Measurements from ENCODE around the gene NDUFAF7. TPM values are rescaled to one million over a fixed set of nuclear protein-coding genes. Genes with fewer than 3 reads are reported as not detected.
A peak's percentile ranks its signal among the peaks of the same experiment; 100 is the strongest.

Gene NDUFAF7
- total and polyA plus RNA-seq, 2 of the 13 experiments (the other 11 are each of a cell fraction or from before 2014, with no cell fraction given): 27.0 to 40.8 TPM

GRCh38 chr2:37231241-37232130 is at the start of gene NDUFAF7, which contains the start of gene CEBPZ (continued):
- TF ChIP-seq CHCHD3 (CRISPR knock-in tag; IDR thresholded peaks at IDR 0.05): no peak
- no peak for TF ChIP-seq NCOA5 (CRISPR knock-in tag; IDR thresholded peaks at IDR 0.05)
- TF ChIP-seq CEBPG (CRISPR knock-in tag; IDR thresholded peaks at IDR 0.05): peak; percentile 66
- TF ChIP-seq, protein P1, sequence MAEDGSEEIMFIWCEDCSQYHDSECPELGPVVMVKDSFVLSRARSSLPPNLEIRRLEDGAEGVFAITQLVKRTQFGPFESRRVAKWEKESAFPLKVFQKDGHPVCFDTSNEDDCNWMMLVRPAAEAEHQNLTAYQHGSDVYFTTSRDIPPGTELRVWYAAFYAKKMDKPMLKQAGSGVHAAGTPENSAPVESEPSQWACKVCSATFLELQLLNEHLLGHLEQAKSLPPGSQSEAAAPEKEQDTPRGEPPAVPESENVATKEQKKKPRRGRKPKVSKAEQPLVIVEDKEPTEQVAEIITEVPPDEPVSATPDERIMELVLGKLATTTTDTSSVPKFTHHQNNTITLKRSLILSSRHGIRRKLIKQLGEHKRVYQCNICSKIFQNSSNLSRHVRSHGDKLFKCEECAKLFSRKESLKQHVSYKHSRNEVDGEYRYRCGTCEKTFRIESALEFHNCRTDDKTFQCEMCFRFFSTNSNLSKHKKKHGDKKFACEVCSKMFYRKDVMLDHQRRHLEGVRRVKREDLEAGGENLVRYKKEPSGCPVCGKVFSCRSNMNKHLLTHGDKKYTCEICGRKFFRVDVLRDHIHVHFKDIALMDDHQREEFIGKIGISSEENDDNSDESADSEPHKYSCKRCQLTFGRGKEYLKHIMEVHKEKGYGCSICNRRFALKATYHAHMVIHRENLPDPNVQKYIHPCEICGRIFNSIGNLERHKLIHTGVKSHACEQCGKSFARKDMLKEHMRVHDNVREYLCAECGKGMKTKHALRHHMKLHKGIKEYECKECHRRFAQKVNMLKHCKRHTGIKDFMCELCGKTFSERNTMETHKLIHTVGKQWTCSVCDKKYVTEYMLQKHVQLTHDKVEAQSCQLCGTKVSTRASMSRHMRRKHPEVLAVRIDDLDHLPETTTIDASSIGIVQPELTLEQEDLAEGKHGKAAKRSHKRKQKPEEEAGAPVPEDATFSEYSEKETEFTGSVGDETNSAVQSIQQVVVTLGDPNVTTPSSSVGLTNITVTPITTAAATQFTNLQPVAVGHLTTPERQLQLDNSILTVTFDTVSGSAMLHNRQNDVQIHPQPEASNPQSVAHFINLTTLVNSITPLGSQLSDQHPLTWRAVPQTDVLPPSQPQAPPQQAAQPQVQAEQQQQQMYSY (CRISPR knock-in tag; IDR thresholded peaks at IDR 0.05): no peak
- TF ChIP-seq KAT7 (CRISPR knock-in tag; IDR thresholded peaks at IDR 0.05; ENCODE audit: borderline replicate concordance): peak; percentile 79
- TF ChIP-seq ZNF605 (CRISPR knock-in tag; IDR thresholded peaks at IDR 0.05): peak; percentile 84; the same call in 1 of the 2 replicates
- TF ChIP-seq MEF2D (CRISPR knock-in tag; IDR thresholded peaks at IDR 0.05): peak; percentile 89
- TF ChIP-seq, protein P2, sequence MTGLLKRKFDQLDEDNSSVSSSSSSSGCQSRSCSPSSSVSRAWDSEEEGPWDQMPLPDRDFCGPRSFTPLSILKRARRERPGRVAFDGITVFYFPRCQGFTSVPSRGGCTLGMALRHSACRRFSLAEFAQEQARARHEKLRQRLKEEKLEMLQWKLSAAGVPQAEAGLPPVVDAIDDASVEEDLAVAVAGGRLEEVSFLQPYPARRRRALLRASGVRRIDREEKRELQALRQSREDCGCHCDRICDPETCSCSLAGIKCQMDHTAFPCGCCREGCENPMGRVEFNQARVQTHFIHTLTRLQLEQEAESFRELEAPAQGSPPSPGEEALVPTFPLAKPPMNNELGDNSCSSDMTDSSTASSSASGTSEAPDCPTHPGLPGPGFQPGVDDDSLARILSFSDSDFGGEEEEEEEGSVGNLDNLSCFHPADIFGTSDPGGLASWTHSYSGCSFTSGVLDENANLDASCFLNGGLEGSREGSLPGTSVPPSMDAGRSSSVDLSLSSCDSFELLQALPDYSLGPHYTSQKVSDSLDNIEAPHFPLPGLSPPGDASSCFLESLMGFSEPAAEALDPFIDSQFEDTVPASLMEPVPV (CRISPR knock-in tag; IDR thresholded peaks at IDR 0.05): peak; percentile 94
- no peak for TF ChIP-seq CC2D1A (CRISPR knock-in tag; IDR thresholded peaks at IDR 0.05)
- peak; percentile 92; the same call in 1 of the 2 replicates for TF ChIP-seq NFKB2 (CRISPR knock-in tag; IDR thresholded peaks at IDR 0.05; ENCODE audit: borderline replicate concordance)
- no peak for TF ChIP-seq HNRNPH1 (optimal IDR thresholded peaks at IDR 0.05; ENCODE audit: low read depth, low read length)
- peak; percentile 89 for TF ChIP-seq ZNF264 (CRISPR knock-in tag; IDR thresholded peaks at IDR 0.05)
- no peak for TF ChIP-seq CCAR2 (optimal IDR thresholded peaks at IDR 0.05; ENCODE audit: low read depth, low read length)
- peak; percentile 28; the same call in 1 of the 2 replicates for TF ChIP-seq E2F5 (CRISPR knock-in tag; conservative IDR thresholded peaks at IDR 0.05)
- no peak for TF ChIP-seq NR3C1 (CRISPR knock-in tag; IDR thresholded peaks at IDR 0.05)
- TF ChIP-seq SOX13 (IDR thresholded peaks at IDR 0.05): no peak
- no peak; a peak in 1 of 4 replicates for TF ChIP-seq SOX13 (CRISPR knock-in tag; conservative IDR thresholded peaks at IDR 0.05 in 1 of 2, IDR thresholded peaks at IDR 0.05 in 1 of 2)
- peak; percentile 65; the same call in 1 of the 2 replicates for TF ChIP-seq PCBP1 (IDR thresholded peaks at IDR 0.05; ENCODE audit: borderline replicate concordance, low read depth, low read length)
- peak; percentile 62; the same call in 1 of the 2 replicates for TF ChIP-seq HOXD1 (CRISPR knock-in tag; IDR thresholded peaks at IDR 0.05)
- TF ChIP-seq FIP1L1 (IDR thresholded peaks at IDR 0.05; ENCODE audit: borderline replicate concordance, insufficient read depth, low read depth, low read length): no peak
- no peak for TF ChIP-seq ZNF780A (CRISPR knock-in tag; IDR thresholded peaks at IDR 0.05)
- TF ChIP-seq NR2F6 (IDR thresholded peaks at IDR 0.05): no peak; the same call in 1 of the 2 replicates
- TF ChIP-seq NR2F6 (CRISPR knock-in tag; IDR thresholded peaks at IDR 0.05): peak; percentile 66; the same call in 1 of the 2 replicates
- peak; percentile 71; the same call in 1 of the 2 replicates for TF ChIP-seq ZNF292 (CRISPR knock-in tag; IDR thresholded peaks at IDR 0.05; ENCODE audit: borderline replicate concordance, low read depth)
- peak; percentile 98 for TF ChIP-seq ZNF670 (CRISPR knock-in tag; IDR thresholded peaks at IDR 0.05; ENCODE audit: borderline replicate concordance)
